Right lobe of liver (tissue), 6 donors: ENCODE results near the gene BOC. TPM values are rescaled to one million over a fixed set of nuclear protein-coding genes. Genes with fewer than 3 reads are reported as not detected.

Source experiments
- ATAC-seq, 4 donors: fragments of 200-7000 bp; cut with Tn5 transposase; one replicate each; pipeline ENCODE4 v1.9.1; 2020; ENCODE audit warnings: mild to moderate bottlenecking in 4 of 4, moderate library complexity in 4 of 4
- DNase-seq, 3 donors: peaks; one replicate each; pipeline ENCODE4 v3.0.0-alpha.2; 2020
- H3K27ac ChIP-seq, 3 donors: fragments of 200-600 bp; one replicate each; pipeline ENCODE4 v1.8.0; 2022
- H3K27me3 ChIP-seq, 2 donors: fragments of 200-600 bp; one replicate each; pipeline ENCODE4 v1.8.0; 2022
- H3K36me3 ChIP-seq, 4 donors: fragments of 200-600 bp; sonication (generic) in 1 of 4; one replicate each; pipeline versions ENCODE4 v1.5.1 to v1.8.0; 2017 to 2022; ENCODE audit warnings: control low read depth in 1 of 4
- H3K4me1 ChIP-seq, 4 donors: fragments of 200-600 bp; sonication (generic) in 1 of 4; one replicate each; pipeline versions ENCODE4 v1.5.1 to v1.8.0; 2017 to 2022; ENCODE audit warnings: control low read depth in 1 of 4
- H3K4me3 ChIP-seq, 3 donors: fragments of 200-600 bp; one replicate each; pipeline ENCODE4 v1.8.0; 2022
- H3K9me3 ChIP-seq, 4 donors: fragments of 200-600 bp; sonication (generic) in 1 of 4; one replicate each; pipeline versions ENCODE4 v1.5.1 to v1.8.0; 2017 to 2022; ENCODE audit warnings: control low read depth in 1 of 4
- POLR2A ChIP-seq: fragments of 450-650 bp; IDR thresholded peaks from one replicate; pipeline ENCODE4 v1.6.1; 2017; ENCODE audit warnings: antibody characterized with exemption, mild to moderate bottlenecking
- WGBS: methylation state at CpG from one replicate; pipeline ENCODE4 v1.1.6; 2018; ENCODE audit warnings: low coverage, low lambda C conversion rate; ENCODE audit not compliant: insufficient coverage; ENCODE audit errors: missing lambda C conversion rate; 5-methylcytosine and 5-hydroxymethylcytosine counted together
- intact Hi-C, 2 donors: fragments of 100-400 bp; cut with DNase I; formaldehyde crosslinking; loops; one replicate each; pipeline versions ENCODE4 v1.11.2 to v1.14.1; 2022
- total RNA-seq, 6 experiments: library from RNA; depleted of rRNA in 2 of 6; stranded (reverse); fragments of >200 nt in 2 of 6; fragmentation: NEBNext Ultra II Directional in 3 of 6; extraction: Animal tissue kit (Norgen Biotek cat#: 25700) in 3 of 6; gene quantifications; one replicate each; pipeline versions ENCODE4 v1.1.0 to v1.2.4, GENCODE V29; 2016 to 2023
- TF ChIP-seq, protein P1 (sequence below), 4 donors: fragments of 200-600 bp in 3 of 4; fragments of 450-650 bp in 1 of 4; IDR thresholded peaks; one replicate each; pipeline versions ENCODE4 v1.5.1 to v1.8.0; 2016 to 2022; ENCODE audit warnings: antibody characterized with exemption in 4 of 4, mild to moderate bottlenecking in 2 of 4
- donor health status: DM: no; HTN: yes; CAD: no.
- donor health status: DM: no; HTN: no; CAD: no.
- donor health status: DM: no; HTN: no; CAD: no.
- donor health status: DM: no; HTN: yes; CAD: no.
- donor health status: DM: no; HTN: yes; CAD: no.

BOC gene
- total RNA-seq, 6 experiments from 2014 or later, result 0.22 to 0.86 (median 0.49) TPM

DNA sequence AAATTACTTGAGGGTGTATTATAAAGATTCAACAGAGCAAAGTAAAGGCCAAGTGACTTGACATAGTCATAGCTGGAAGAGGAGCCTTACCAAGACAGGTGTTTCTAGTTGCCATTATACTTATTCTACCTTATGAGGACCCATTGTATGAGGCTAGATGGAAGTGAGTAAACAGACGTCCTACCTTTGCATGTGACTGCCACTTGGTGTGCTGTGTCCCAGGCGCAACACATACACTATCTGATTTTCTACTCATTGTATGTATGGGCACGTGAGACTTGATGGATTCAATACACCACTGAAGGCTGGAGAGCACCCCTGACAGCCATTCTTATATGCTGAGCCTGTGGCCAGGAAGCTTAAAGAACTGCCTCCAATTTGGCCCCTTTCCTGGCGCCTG, 40.5 kb downstream of the BOC start:
- TF ChIP-seq POLR2A, result no peak
- TF ChIP-seq, protein P1, sequence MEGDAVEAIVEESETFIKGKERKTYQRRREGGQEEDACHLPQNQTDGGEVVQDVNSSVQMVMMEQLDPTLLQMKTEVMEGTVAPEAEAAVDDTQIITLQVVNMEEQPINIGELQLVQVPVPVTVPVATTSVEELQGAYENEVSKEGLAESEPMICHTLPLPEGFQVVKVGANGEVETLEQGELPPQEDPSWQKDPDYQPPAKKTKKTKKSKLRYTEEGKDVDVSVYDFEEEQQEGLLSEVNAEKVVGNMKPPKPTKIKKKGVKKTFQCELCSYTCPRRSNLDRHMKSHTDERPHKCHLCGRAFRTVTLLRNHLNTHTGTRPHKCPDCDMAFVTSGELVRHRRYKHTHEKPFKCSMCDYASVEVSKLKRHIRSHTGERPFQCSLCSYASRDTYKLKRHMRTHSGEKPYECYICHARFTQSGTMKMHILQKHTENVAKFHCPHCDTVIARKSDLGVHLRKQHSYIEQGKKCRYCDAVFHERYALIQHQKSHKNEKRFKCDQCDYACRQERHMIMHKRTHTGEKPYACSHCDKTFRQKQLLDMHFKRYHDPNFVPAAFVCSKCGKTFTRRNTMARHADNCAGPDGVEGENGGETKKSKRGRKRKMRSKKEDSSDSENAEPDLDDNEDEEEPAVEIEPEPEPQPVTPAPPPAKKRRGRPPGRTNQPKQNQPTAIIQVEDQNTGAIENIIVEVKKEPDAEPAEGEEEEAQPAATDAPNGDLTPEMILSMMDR (IDR thresholded peaks at IDR 0.05), result no peak
- Histone ChIP-seq H3K36me3 (no peaks in the 10 kb centered on the region), H3K27me3 (no peaks in the 10 kb centered on the region), H3K27ac (no peak overlapping the region), H3K9me3 (no peaks in the 10 kb centered on the region), H3K4me3 (no peak overlapping the region), H3K4me1 (no peaks in the 10 kb centered on the region)
- ATAC-seq (no peak), DNase-seq (no peak)
- intact Hi-C loops, result no loop called here
- WGBS, result 68% methylated on average over 3 of the region's 4 CpGs

DNA sequence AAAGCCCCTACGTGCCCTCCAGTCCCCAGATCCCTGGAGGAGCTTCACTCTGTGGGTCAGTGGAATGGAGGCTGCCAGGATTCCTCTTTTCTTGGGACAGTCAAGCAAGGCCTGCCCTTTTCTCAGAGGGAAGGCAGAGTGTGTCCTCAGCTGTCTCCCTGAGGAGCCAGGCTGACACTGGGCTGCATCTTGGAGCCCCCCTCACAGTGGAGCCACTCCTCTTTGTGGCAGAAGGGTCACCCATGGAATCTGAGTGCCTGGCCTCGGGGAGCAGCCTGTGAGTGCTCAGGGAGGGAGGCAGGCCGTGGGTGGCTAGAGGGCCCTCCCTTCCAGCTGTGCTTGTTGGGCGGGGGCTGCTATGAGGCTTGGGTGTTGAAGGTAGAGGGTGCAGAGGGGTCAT, 41.2 kb downstream of the BOC start:
- Histone ChIP-seq H3K27ac (no peak overlapping the region), H3K9me3 (no peaks in the 10 kb centered on the region), H3K36me3 (no peaks in the 10 kb centered on the region), H3K4me3 (no peak overlapping the region), H3K27me3 (no peaks in the 10 kb centered on the region), H3K4me1 (no peaks in the 10 kb centered on the region)
- WGBS, result 55% methylated on average over 2 of the region's 4 CpGs
- DNase-seq, result no peak
- TF ChIP-seq, protein P1 (IDR thresholded peaks at IDR 0.05), result no peak
- TF ChIP-seq POLR2A, result no peak
- intact Hi-C loops, result no loop called here
- ATAC-seq, result no peak

DNA sequence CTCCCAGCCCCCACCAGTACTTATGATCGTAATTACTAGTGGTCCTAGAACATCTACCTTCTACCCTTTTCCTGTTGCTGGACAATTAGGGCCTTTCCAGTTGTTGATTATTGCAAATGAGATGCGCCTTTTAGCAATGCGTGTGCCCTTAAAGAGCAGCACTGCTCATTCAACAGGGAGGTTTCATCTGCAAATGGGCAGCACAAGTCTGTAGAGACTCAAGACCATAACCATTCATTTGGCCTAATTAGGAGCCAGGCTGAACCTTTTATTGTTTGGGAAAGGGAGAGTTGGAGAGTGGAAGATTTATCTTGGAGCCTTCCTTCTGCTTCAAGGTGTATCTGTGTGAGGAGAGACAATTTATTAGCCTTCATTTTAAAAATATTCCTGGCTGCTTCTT, 42.3 kb downstream of the BOC start:
- intact Hi-C loops, result no loop called here
- WGBS, result 90% methylated on average over 3 of the region's 3 CpGs
- H3K9me3 ChIP-seq, result no peaks in the 10 kb centered on the region
- no peaks in the 10 kb centered on the region for H3K4me1 ChIP-seq
- DNase-seq (no peak), ATAC-seq (no peak)
- H3K27me3 ChIP-seq, result no peaks in the 10 kb centered on the region
- TF ChIP-seq, protein P1 (IDR thresholded peaks at IDR 0.05), result no peak
- no peak for TF ChIP-seq POLR2A
- no peaks in the 10 kb centered on the region for H3K36me3 ChIP-seq
- no peak overlapping the region for H3K4me3 ChIP-seq
- no peak overlapping the region for H3K27ac ChIP-seq

DNA sequence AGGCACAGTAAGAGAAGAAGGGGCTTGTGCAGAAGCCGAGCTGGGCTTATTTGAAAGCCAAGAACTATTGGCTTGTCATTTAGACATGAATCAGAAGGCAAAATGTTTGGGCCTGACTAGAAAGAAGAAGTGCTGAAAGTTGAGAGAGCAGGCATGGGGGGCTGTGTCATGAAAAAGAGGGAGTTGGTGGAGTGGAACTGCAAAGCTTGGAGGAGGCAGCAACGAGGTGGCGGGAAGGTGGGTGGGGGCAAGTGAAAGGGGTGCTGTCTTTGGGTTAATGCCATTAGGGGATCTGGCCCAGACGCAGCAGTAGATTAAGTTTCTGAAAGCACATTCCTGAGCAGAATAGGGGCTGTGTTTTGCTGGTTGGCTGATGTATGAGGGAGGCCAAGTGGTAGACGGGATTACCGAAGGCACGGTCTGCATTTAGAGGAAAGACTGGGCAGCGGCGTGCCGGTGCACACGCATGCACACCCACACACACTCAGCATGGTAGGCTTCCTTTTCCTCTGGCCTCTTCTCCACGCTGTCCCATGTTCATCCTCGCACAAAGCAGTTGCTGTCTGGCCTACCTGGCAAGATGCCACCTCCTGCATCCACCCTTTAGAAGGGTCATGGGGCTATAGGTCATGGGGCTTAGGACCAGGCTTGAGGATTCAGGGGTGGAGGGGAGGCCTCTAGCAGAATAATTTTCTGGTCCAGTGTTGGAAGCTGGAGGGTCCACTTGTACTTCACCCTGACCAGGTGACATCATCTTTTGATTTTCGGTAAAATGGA, 43.0 kb downstream of the BOC start:
- no peak for ATAC-seq
- H3K4me1 ChIP-seq, result no peaks in the 10 kb centered on the region
- intact Hi-C loops, result no loop called here
- no peak overlapping the region for H3K27ac ChIP-seq
- 83% methylated on average over 6 of the region's 14 CpGs for WGBS
- H3K36me3 ChIP-seq, result no peaks in the 10 kb centered on the region
- H3K27me3 ChIP-seq, result no peaks in the 10 kb centered on the region
- H3K4me3 ChIP-seq, result no peak overlapping the region
- TF ChIP-seq, protein P1 (IDR thresholded peaks at IDR 0.05), result no peak
- TF ChIP-seq POLR2A, result no peak
- DNase-seq, result no peak
- no peaks in the 10 kb centered on the region for H3K9me3 ChIP-seq
